Neuronal stem cell (in vitro differentiated cells): ENCODE measurements around the gene AGO4.
A peak's percentile ranks its signal among the peaks of the same experiment; 100 is the strongest.

Experiments used
- DNase-seq: peaks from one replicate; pipeline ENCODE4 v3.0.0-alpha.2; 2013; ENCODE audit warnings: low spot score
- H2AFZ ChIP-seq: one replicate; pipeline ENCODE4 v1.6.1; 2013; ENCODE audit warnings: mild to moderate bottlenecking, low read length, inconsistent platforms
- H2AK5ac ChIP-seq: 2 replicates; pipeline ENCODE4 v1.6.1; 2013; ENCODE audit warnings: low read depth, mild to moderate bottlenecking, inconsistent platforms, low read length, moderate library complexity, mixed read lengths
- H2BK120ac ChIP-seq: 2 replicates; pipeline ENCODE4 v1.6.1; 2013; ENCODE audit warnings: low read depth, mild to moderate bottlenecking, inconsistent platforms, low read length, moderate library complexity, mixed read lengths
- H2BK12ac ChIP-seq: one replicate; pipeline ENCODE4 v1.6.1; 2013; ENCODE audit warnings: low read length, inconsistent platforms
- H2BK15ac ChIP-seq: 2 replicates; pipeline ENCODE4 v1.6.1; 2013; ENCODE audit warnings: mild to moderate bottlenecking, low read length, inconsistent platforms, mixed read lengths
- H2BK5ac ChIP-seq: one replicate; pipeline ENCODE4 v1.6.1; 2013; ENCODE audit warnings: inconsistent platforms, mild to moderate bottlenecking, low read length, moderate library complexity
- H3K14ac ChIP-seq: one replicate; pipeline ENCODE4 v1.6.1; 2013; ENCODE audit warnings: low read length, inconsistent platforms
- H3K18ac ChIP-seq: 2 replicates; pipeline ENCODE4 v1.6.1; 2013; ENCODE audit warnings: low read length, inconsistent platforms
- H3K23ac ChIP-seq: 2 replicates; pipeline ENCODE4 v1.6.1; 2013; ENCODE audit warnings: low read depth, mild to moderate bottlenecking, mixed read lengths, low read length, inconsistent platforms; ENCODE audit not compliant: poor library complexity
- H3K27ac ChIP-seq: replicated peaks from 3 replicates; pipeline ENCODE4 v1.5.1; 2013; ENCODE audit warnings: low read length, inconsistent platforms
- H3K27me3 ChIP-seq, 3 experiments: 2 replicates each; pipeline ENCODE4 v1.6.1; 2013; ENCODE audit warnings: low read length in 3 of 3, mild to moderate bottlenecking in 2 of 3, inconsistent platforms in 1 of 3, low read depth in 1 of 3, mixed read lengths in 1 of 3, moderate library complexity in 1 of 3; ENCODE audit not compliant: control insufficient read depth in 3 of 3, insufficient read depth in 3 of 3
- H3K36me3 ChIP-seq, 2 donors: replicated peaks in 1 of 2; 2 replicates each; pipeline ENCODE4 v1.6.1; 2013; ENCODE audit warnings: low read length in 2 of 2; ENCODE audit not compliant: control insufficient read depth in 2 of 2, insufficient read depth in 2 of 2
- H3K4ac ChIP-seq: 2 replicates; pipeline ENCODE4 v1.6.1; 2013; ENCODE audit warnings: inconsistent platforms, mild to moderate bottlenecking, low read length, moderate library complexity
- H3K4me1 ChIP-seq, 2 donors: 1 replicate in 1 of 2; 2 replicates in 1 of 2; pipeline ENCODE4 v1.6.1; 2013; ENCODE audit warnings: low read length in 2 of 2, low read depth in 1 of 2; ENCODE audit not compliant: control insufficient read depth in 2 of 2, insufficient read depth in 1 of 2
- H3K4me2 ChIP-seq: one replicate; pipeline ENCODE4 v1.6.1; 2013; ENCODE audit warnings: mild to moderate bottlenecking, low read length, inconsistent platforms; ENCODE audit not compliant: insufficient read depth, poor library complexity, severe bottlenecking
- H3K4me3 ChIP-seq, 2 donors: 2 replicates each; pipeline ENCODE4 v1.5.1; 2013; ENCODE audit warnings: low read length in 2 of 2, mild to moderate bottlenecking in 2 of 2, inconsistent platforms in 1 of 2, moderate library complexity in 1 of 2
- H3K79me1 ChIP-seq: one replicate; pipeline ENCODE4 v1.6.1; 2013; ENCODE audit warnings: low read depth, mild to moderate bottlenecking, inconsistent platforms, low read length, moderate library complexity
- H3K9ac ChIP-seq: one replicate; pipeline ENCODE4 v1.6.1; 2013; ENCODE audit warnings: mild to moderate bottlenecking, low read depth, low read length, inconsistent platforms; ENCODE audit not compliant: poor library complexity
- H3K9me3 ChIP-seq, 2 donors: replicated peaks in 1 of 2; 2 replicates each; pipeline versions ENCODE3 to v1.6.1; 2013; ENCODE audit warnings: low read length in 2 of 2, mild to moderate bottlenecking in 2 of 2, inconsistent platforms in 1 of 2, low read depth in 1 of 2, mixed read lengths in 1 of 2, moderate library complexity in 1 of 2; ENCODE audit not compliant: control insufficient read depth in 2 of 2, insufficient read depth in 1 of 2
- H4K8ac ChIP-seq: one replicate; pipeline ENCODE4 v1.6.1; 2013; ENCODE audit warnings: low read depth, mild to moderate bottlenecking, inconsistent platforms, low read length, moderate library complexity
- H4K91ac ChIP-seq: one replicate; pipeline ENCODE4 v1.6.1; 2013; ENCODE audit warnings: low read length, low read depth, mild to moderate bottlenecking, inconsistent platforms; ENCODE audit not compliant: poor library complexity
- WGBS, 2 donors: extraction: QIAGEN DNeasy Blood & Tissue Kit; methylation state at CpG; one replicate each; pipeline ENCODE4 v1.1.7; 2013; ENCODE audit warnings: missing lambda C conversion rate in 2 of 2, mixed read lengths in 1 of 2; ENCODE audit not compliant: insufficient read length in 2 of 2, insufficient replicate concordance in 1 of 2; ENCODE audit errors: extremely low coverage in 2 of 2; 5-methylcytosine and 5-hydroxymethylcytosine counted together

The AGO4 gene

DNA sequence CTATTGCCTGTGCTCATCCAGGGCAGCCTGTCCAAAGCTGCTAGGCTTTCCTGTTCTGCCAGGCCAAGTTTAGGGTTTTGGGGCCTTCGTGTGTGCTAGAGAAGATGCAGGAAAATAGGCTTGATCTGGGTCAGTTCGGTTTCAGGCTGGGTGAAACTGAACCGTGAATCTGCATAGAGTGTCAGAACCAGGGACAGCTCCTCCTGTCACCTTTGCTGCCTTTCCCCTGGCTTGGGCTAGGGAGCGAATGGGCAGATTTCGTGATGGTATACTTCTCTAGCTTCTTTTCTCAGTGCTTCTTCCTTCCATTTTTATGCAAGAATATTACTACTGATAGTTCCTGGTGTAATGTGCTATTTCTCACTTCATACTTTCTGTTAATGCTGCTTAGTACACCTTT lies 69.2 kb downstream of the AGO4 start:
- H3K79me1 ChIP-seq, result no peaks in the 10 kb centered on the region
- H2AK5ac ChIP-seq, result no peak overlapping the region
- no peak overlapping the region for H2BK5ac ChIP-seq
- H4K8ac ChIP-seq, result no peak overlapping the region
- no peaks in the 10 kb centered on the region for H3K36me3 ChIP-seq
- WGBS, 2 donors, result no CpG with 5 or more reads among the region's 5 CpGs
- H3K23ac ChIP-seq, result no peak overlapping the region
- H3K4me1 ChIP-seq, result no peaks in the 10 kb centered on the region
- no peak overlapping the region for H3K27ac ChIP-seq
- no peak overlapping the region for H2BK15ac ChIP-seq
- no peak overlapping the region for H3K9ac ChIP-seq
- H3K27me3 ChIP-seq, result no peaks in the 10 kb centered on the region
- H3K18ac ChIP-seq, result no peak overlapping the region
- H3K4me3 ChIP-seq, result no peak overlapping the region
- no peak overlapping the region for H2BK12ac ChIP-seq
- no peak overlapping the region for H3K4me2 ChIP-seq
- no peak overlapping the region for H4K91ac ChIP-seq
- no peak overlapping the region for H3K4ac ChIP-seq
- no peak for DNase-seq
- H3K9me3 ChIP-seq, result no peaks in the 10 kb centered on the region
- H2AFZ ChIP-seq, result no peak overlapping the region
- H3K14ac ChIP-seq, result no peak overlapping the region
- H2BK120ac ChIP-seq, result no peak overlapping the region

GRCh38 chr1:35881850-35882273 lies 74.0 kb downstream of the AGO4 start:
- no peak for DNase-seq

GRCh38 chr1:35882586-35882944 lies 74.7 kb downstream of the AGO4 start:
- no peak overlapping the region for H2BK120ac ChIP-seq
- no peak overlapping the region for H3K18ac ChIP-seq
- H3K4me1 ChIP-seq, result peaks cover 24 to 34% of the 10 kb centered on the region in 2 donors
- peak overlapping the region; percentile 35 for H3K4me2 ChIP-seq
- H3K9me3 ChIP-seq, result no peaks in the 10 kb centered on the region
- no peak for DNase-seq
- WGBS, 2 donors, result no CpG with 5 or more reads among the region's 16 CpGs
- peak overlapping the region; percentile 32 for H2AK5ac ChIP-seq
- H2BK12ac ChIP-seq, result no peak overlapping the region
- H3K14ac ChIP-seq, result no peak overlapping the region
- no peak overlapping the region for H3K4ac ChIP-seq
- H3K23ac ChIP-seq, result peak overlapping the region; percentile 90
- H3K27me3 ChIP-seq, result no peaks in the 10 kb centered on the region
- peak overlapping the region; percentile 77 for H2BK15ac ChIP-seq
- no peak overlapping the region for H2BK5ac ChIP-seq
- H4K8ac ChIP-seq, result no peak overlapping the region
- peaks cover 6% of the 10 kb centered on the region for H3K79me1 ChIP-seq
- H3K36me3 ChIP-seq, result no peaks in the 10 kb centered on the region
- H4K91ac ChIP-seq, result peak overlapping the region; percentile 45
- H3K27ac ChIP-seq, result no peak overlapping the region
- H3K4me3 ChIP-seq, result peak overlapping the region; percentile 27 to 95
- H3K9ac ChIP-seq, result no peak overlapping the region
- H2AFZ ChIP-seq, result peak overlapping the region; percentile 84

More at GRCh38 chr1:35881850-35882273, 74.0 kb downstream of the AGO4 start:
- Histone ChIP-seq H3K18ac (no peak overlapping the region), H2AK5ac (no peak overlapping the region), H4K8ac (no peak overlapping the region), H2BK5ac (no peak overlapping the region), H3K4me1 (peaks cover 17 to 26% of the 10 kb centered on the region in 2 donors), H2BK12ac (no peak overlapping the region), H3K79me1 (peaks cover 6% of the 10 kb centered on the region), H3K9me3 (no peaks in the 10 kb centered on the region), H3K4ac (no peak overlapping the region), H3K4me3 (no peak overlapping the region), H2BK15ac (no peak overlapping the region), H3K4me2 (no peak overlapping the region), H2AFZ (no peak overlapping the region), H4K91ac (no peak overlapping the region), H3K14ac (no peak overlapping the region), H3K36me3 (no peaks in the 10 kb centered on the region), H3K27me3 (no peaks in the 10 kb centered on the region), H3K9ac (no peak overlapping the region), H3K27ac (no peak overlapping the region), H2BK120ac (no peak overlapping the region), H3K23ac (no peak overlapping the region)
- no CpG with 5 or more reads among the region's 4 CpGs for WGBS, 2 donors

DNA sequence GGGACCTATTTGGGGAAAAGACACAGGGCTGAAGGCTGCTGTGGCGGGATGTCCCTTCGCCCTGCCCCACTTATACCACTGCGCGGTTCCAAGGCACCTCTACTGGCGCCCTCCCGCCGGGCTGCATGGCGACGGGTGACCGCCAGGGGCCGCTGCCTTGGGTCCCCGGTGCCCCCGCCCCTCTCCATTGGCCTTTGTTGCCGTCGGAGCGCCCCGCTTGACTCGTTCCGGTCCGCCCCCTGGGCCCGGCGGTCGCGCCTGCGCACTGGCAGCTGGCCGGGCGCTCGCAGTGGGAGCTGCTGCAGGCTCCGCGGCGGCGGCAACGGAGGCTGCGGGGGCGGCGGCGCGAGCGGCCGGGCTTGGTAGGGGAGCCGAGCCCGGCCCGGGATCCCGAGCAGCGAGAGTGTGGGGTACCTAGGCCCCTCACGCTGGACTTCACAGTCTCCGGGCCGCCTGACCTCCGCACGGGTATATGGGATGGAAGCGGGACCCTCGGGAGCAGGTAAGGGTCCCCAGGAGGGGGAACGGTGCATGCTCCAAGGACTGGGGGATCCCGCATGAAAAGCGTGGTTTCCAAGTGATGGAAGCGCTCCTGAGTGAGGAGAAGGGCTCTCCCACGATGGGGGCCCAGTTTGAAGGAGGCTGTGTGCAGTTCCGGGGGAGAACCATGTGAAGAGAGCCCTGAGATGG lies 75.3 kb downstream of the AGO4 start, which contains the start of gene AGO1:
AGO1 (plus strand) TSS at position 265 of the 690 bp plus-strand sequence; CDS start at position 478, 213 bp downstream.
- peak within 1 kb of the TSS; percentile 93 for H3K9ac ChIP-seq
- H3K23ac ChIP-seq, result peak within 1 kb of the TSS; percentile 90
- H3K4ac ChIP-seq, result peak within 1 kb of the TSS; percentile 2
- no peak within 1 kb of the TSS for H4K8ac ChIP-seq
- H2BK15ac ChIP-seq, result peak within 1 kb of the TSS; percentile 77
- H3K27me3 ChIP-seq, result no peaks in the 10 kb centered on the region
- peak within 1 kb of the TSS; percentile 81 for H3K4me2 ChIP-seq
- H3K18ac ChIP-seq, result peak within 1 kb of the TSS; percentile 98
- H3K27ac ChIP-seq, result peak within 1 kb of the TSS; percentile 54
- H4K91ac ChIP-seq, result peak within 1 kb of the TSS; percentile 45
- peaks cover 0 to under 1% of the 10 kb centered on the region in 2 donors for H3K36me3 ChIP-seq
- peak within 1 kb of the TSS; percentile 95 to 98 for H3K4me3 ChIP-seq
- H2AFZ ChIP-seq, result peak within 1 kb of the TSS; percentile 84
- H2BK120ac ChIP-seq, result no peak within 1 kb of the TSS
- H3K9me3 ChIP-seq, result no peaks in the 10 kb centered on the region
- peak; percentile 92 for DNase-seq
- H3K79me1 ChIP-seq, result peaks cover 6% of the 10 kb centered on the region
- H2BK12ac ChIP-seq, result no peak within 1 kb of the TSS
- peak within 1 kb of the TSS; percentile 69 for H2BK5ac ChIP-seq
- no CpG with 5 or more reads among the region's 58 CpGs for WGBS, 2 donors
- peaks cover 28 to 37% of the 10 kb centered on the region in 2 donors for H3K4me1 ChIP-seq
- peak within 1 kb of the TSS; percentile 32 for H2AK5ac ChIP-seq
- H3K14ac ChIP-seq, result no peak within 1 kb of the TSS
